Transverse colon (tissue), 4 donors: ENCODE measurements around the gene PNPLA5. TPM values are rescaled to one million over a fixed set of nuclear protein-coding genes. Genes with fewer than 3 reads are reported as not detected.

Experiments
- DNase-seq: peaks from one replicate; pipeline ENCODE4 v3.0.0-alpha.2; 2019
- H3K27ac ChIP-seq, 4 donors: fragments of 200-600 bp; sonication (generic); 2 replicates each; pipeline ENCODE4 v1.5.1; 2016 to 2018; ENCODE audit warnings: inconsistent platforms in 4 of 4
- H3K27me3 ChIP-seq: fragments of 200-600 bp; sonication (generic); 2 replicates; pipeline ENCODE4 v1.5.1; 2017; ENCODE audit warnings: inconsistent platforms
- H3K36me3 ChIP-seq, 4 donors: fragments of 200-600 bp; sonication (generic); 2 replicates each; pipeline ENCODE4 v1.5.1; 2017 to 2019; ENCODE audit warnings: inconsistent platforms in 4 of 4
- H3K4me1 ChIP-seq, 4 donors: fragments of 200-600 bp; sonication (generic); 2 replicates each; pipeline ENCODE4 v1.5.1; 2017 to 2020; ENCODE audit warnings: inconsistent platforms in 4 of 4
- H3K4me3 ChIP-seq, 4 donors: fragments of 200-600 bp; sonication (generic); 1 replicate in 1 of 4; 2 replicates in 3 of 4; pipeline versions ENCODE4 v1.5.1 to v1.6.1; 2017 to 2019; ENCODE audit warnings: inconsistent platforms in 4 of 4
- H3K9me3 ChIP-seq, 2 donors: fragments of 200-600 bp; sonication (generic); 2 replicates each; pipeline ENCODE4 v1.5.1; 2017 to 2019; ENCODE audit warnings: inconsistent platforms in 2 of 2
- EP300 ChIP-seq: sonication (generic); formaldehyde crosslinking; IDR thresholded peaks from one replicate; pipeline ENCODE4 v1.6.1; 2017; ENCODE audit warnings: antibody characterized with exemption, low read depth
- POLR2A ChIP-seq: fragments of 450-650 bp; IDR thresholded peaks from one replicate; pipeline ENCODE4 v1.6.1; 2016; ENCODE audit warnings: antibody characterized with exemption, mild to moderate bottlenecking, moderate library complexity
- POLR2AphosphoS5 ChIP-seq, 3 donors: sonication (generic); formaldehyde crosslinking; IDR thresholded peaks; one replicate each; pipeline ENCODE4 v1.6.1; 2016; ENCODE audit warnings: antibody characterized with exemption in 3 of 3
- WGBS, 2 donors: methylation state at CpG; one replicate each; pipeline ENCODE4 v1.1.5; 2018; ENCODE audit warnings: low coverage in 1 of 2; 5-methylcytosine and 5-hydroxymethylcytosine counted together
- in situ Hi-C, 4 donors: fragments of 200-750 bp; cut with MboI; loops; one replicate each; pipeline versions ENCODE4 v1.15.0 to v1.15.1; 2017; ENCODE audit warnings: low sequenced_read_pairs in 3 of 4, low pct_ligation_motif_present in 1 of 4, low pct_unique_long_range_greater_than_20kb in 1 of 4
- intact Hi-C: fragments of 100-400 bp; cut with DNase I; formaldehyde crosslinking; loops from one replicate; pipeline ENCODE4 v1.15.1; 2023; ENCODE audit warnings: low total_unique reads
- total RNA-seq, 4 donors: library from RNA; depleted of rRNA; stranded (reverse); fragments of >200 nt; gene quantifications; one replicate each; pipeline ENCODE4 v1.1.0, GENCODE V29; 2016
- TF ChIP-seq, protein P1 (sequence below), 5 experiments: fragments of 200-600 bp in 3 of 5; fragments of 450-650 bp in 2 of 5; sonication (generic) in 3 of 5; IDR thresholded peaks; 1 replicate in 2 of 5; 2 replicates in 3 of 5; pipeline ENCODE4 v1.5.1; 2016 to 2017; ENCODE audit warnings: antibody characterized with exemption in 5 of 5, inconsistent platforms in 3 of 5, mild to moderate bottlenecking in 2 of 5, moderate library complexity in 1 of 5

The PNPLA5 gene
- total RNA-seq, 4 donors from 2014 or later = not detected

- peaks cover 12% of the 10 kb centered on the region for H3K27me3 ChIP-seq
- in situ Hi-C loops = no loop called here
Observed at GRCh38 chr22:43883719-43884415, 7.9 kb downstream of the PNPLA5 start.

DNA sequence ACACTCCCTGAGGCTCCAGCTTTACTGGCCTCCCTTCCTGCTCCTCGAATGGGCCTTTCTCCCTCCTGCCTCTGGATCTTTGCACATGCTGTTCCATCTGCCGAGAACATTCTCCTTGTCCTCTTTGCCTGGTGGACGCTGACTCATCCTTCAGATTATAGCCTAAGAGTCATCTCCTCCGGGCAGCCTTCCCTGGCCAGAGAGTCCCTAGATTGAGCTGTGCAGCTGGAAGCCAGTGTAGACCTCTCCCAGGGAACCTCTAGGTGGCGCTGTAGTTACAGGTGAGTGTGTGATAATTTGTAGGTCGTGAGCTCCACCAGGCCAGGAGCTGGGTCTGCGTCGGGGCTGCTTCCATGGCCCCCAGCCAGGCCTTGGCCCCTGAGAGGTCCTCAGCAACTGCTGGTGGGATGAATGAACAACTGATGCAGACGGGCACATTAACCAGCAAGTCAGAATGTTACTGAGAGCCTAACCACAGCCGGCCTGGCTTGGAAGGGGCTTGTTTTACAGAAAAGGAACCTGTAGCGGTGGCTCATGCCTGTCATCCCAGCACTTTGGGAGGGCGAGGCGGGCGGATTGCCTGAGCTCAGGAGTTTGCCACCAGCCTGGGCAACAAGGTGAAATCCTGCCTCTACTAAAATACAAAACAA, 8.7 kb downstream of the PNPLA5 start:
- Histone ChIP-seq H3K9me3 (no peaks in the 10 kb centered on the region), H3K27ac (no peak overlapping the region), H3K4me1 (no peaks in the 10 kb centered on the region), H3K36me3 (no peaks in the 10 kb centered on the region), H3K27me3 (peaks cover 8% of the 10 kb centered on the region), H3K4me3 (no peak overlapping the region)
- in situ Hi-C loops (no loop called here), intact Hi-C loops (no loop called here)
- peak; percentile 36 for DNase-seq
- TF ChIP-seq POLR2A (no peak), EP300 (no peak), POLR2AphosphoS5 (IDR thresholded peaks at IDR 0.05) (no peak)
- TF ChIP-seq, protein P1, sequence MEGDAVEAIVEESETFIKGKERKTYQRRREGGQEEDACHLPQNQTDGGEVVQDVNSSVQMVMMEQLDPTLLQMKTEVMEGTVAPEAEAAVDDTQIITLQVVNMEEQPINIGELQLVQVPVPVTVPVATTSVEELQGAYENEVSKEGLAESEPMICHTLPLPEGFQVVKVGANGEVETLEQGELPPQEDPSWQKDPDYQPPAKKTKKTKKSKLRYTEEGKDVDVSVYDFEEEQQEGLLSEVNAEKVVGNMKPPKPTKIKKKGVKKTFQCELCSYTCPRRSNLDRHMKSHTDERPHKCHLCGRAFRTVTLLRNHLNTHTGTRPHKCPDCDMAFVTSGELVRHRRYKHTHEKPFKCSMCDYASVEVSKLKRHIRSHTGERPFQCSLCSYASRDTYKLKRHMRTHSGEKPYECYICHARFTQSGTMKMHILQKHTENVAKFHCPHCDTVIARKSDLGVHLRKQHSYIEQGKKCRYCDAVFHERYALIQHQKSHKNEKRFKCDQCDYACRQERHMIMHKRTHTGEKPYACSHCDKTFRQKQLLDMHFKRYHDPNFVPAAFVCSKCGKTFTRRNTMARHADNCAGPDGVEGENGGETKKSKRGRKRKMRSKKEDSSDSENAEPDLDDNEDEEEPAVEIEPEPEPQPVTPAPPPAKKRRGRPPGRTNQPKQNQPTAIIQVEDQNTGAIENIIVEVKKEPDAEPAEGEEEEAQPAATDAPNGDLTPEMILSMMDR (IDR thresholded peaks at IDR 0.05) = peak in 4 of 5 experiments; percentile 22 to 50 (median 44)
- WGBS, 2 donors = 18 to 34% methylated on average over 2 to 14 of the region's 14 CpGs

More at GRCh38 chr22:43883719-43884415, 7.9 kb downstream of the PNPLA5 start:
- H3K4me1 ChIP-seq = no peaks in the 10 kb centered on the region
- intact Hi-C loops = no loop called here
- no peak overlapping the region for H3K4me3 ChIP-seq
- no peak for DNase-seq
- H3K9me3 ChIP-seq = no peaks in the 10 kb centered on the region
- no peak overlapping the region for H3K27ac ChIP-seq
- TF ChIP-seq EP300 = no peak
- no peak for TF ChIP-seq POLR2A
- TF ChIP-seq POLR2AphosphoS5 (IDR thresholded peaks at IDR 0.05) = no peak
- TF ChIP-seq, protein P1 (IDR thresholded peaks at IDR 0.05) = no peak
- H3K36me3 ChIP-seq = no peaks in the 10 kb centered on the region
- 80 to 81% methylated on average over 1 to 17 of the region's 17 CpGs for WGBS, 2 donors

DNA sequence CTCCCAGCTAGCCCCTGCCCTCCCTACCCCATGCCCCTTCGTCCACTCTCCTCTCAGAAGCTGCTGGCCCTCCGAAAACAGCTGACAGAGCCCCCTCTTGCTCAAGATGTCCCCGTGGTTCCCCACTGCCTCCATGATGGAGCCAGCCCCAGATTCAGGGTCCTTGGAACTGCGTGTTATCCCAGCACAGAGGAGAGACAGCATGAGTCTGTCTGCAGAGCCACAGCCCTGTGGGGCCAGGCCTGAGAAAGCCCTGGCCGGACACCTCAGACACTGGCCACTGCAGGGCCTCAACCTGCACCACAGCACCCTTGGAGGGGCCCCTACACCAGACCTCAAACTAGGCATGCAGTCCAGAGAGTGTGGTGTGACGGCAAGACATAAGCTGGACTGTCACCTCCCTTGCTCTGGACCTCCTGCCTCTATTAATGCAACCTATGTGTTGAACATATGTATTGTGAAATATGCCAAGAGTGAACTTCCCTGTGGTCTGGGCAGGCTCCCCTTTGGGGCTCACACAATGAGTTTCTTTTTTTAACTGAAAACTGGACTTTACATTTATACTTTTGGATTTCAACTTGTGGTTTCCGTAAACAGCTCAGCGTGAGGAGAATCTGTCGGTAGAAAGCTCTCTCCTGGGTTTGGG, 9.6 kb downstream of the PNPLA5 start:
- Histone ChIP-seq H3K4me1 (no peaks in the 10 kb centered on the region), H3K36me3 (no peaks in the 10 kb centered on the region), H3K4me3 (no peak overlapping the region), H3K27me3 (no peaks in the 10 kb centered on the region), H3K27ac (no peak overlapping the region), H3K9me3 (no peaks in the 10 kb centered on the region)
- TF ChIP-seq EP300 (no peak), POLR2A (no peak), POLR2AphosphoS5 (IDR thresholded peaks at IDR 0.05) (no peak)
- TF ChIP-seq, protein P1 (IDR thresholded peaks at IDR 0.05) = no peak
- intact Hi-C loops = no loop called here
- DNase-seq = no peak
- in situ Hi-C loops = no loop called here
- 75 to 77% methylated on average over 2 to 9 of the region's 9 CpGs for WGBS, 2 donors
